ENCODE data around the gene DENND11.

DNA sequence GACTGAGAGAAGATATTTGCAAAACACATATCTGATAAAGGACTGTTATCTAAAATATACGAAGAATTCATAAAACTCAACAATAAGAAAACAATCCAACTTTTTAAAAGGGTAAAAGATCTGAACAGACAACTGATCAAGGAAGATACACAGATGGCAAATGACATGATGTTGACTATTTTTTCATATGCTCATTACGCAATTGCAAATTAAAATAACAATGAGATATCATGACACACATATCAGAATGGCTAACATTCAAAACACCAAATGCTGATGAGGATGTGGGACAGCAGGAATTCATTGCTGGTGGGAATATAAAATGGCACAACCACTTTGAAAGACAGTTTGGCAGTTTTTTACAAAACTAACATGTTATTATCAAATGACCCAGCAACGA is 8.9 kb downstream of the DENND11 start:
- TF ChIP-seq, protein P1, sequence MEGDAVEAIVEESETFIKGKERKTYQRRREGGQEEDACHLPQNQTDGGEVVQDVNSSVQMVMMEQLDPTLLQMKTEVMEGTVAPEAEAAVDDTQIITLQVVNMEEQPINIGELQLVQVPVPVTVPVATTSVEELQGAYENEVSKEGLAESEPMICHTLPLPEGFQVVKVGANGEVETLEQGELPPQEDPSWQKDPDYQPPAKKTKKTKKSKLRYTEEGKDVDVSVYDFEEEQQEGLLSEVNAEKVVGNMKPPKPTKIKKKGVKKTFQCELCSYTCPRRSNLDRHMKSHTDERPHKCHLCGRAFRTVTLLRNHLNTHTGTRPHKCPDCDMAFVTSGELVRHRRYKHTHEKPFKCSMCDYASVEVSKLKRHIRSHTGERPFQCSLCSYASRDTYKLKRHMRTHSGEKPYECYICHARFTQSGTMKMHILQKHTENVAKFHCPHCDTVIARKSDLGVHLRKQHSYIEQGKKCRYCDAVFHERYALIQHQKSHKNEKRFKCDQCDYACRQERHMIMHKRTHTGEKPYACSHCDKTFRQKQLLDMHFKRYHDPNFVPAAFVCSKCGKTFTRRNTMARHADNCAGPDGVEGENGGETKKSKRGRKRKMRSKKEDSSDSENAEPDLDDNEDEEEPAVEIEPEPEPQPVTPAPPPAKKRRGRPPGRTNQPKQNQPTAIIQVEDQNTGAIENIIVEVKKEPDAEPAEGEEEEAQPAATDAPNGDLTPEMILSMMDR (IDR thresholded peaks at IDR 0.05): no peak
- TF ChIP-seq ZFX (IDR thresholded peaks at IDR 0.05; ENCODE audit: borderline replicate concordance): no peak
